Caco-2 (cell line): ENCODE data around the gene ZBTB16. TPM values are rescaled to one million over a fixed set of nuclear protein-coding genes. Genes with fewer than 3 reads are reported as not detected.

Experiments used
- BruUV-seq: library from RNA; stranded (reverse); fragments of 400-500 nt; replicated peaks from 2 replicates; lab custom pipeline; 2021; lab: Mats Ljungman, UMichigan
- CTCF ChIA-PET: fragments of 300-600 bp; sonication (Branson Sonifier 250); formaldehyde crosslinking; loops from one replicate; lab custom pipeline; 2022; ENCODE audit warnings: antibody characterized with exemption; lab: Charles Lee
- POLR2A ChIA-PET: fragments of 300-600 bp; sonication (Branson Sonifier 250); formaldehyde crosslinking; loops from one replicate; lab custom pipeline; 2022; ENCODE audit warnings: antibody characterized with exemption; lab: Charles Lee
- DNase-seq, 2 experiments: peaks; one replicate each; pipeline versions ENCODE4 v3.0.0 to v3.0.0-alpha.2; 2020 to 2022
- H3K27me3 ChIP-seq: replicated peaks from 2 replicates; pipeline ENCODE4 v1.6.0; 2011; ENCODE audit warnings: low read length; ENCODE audit not compliant: control insufficient read depth, insufficient read depth
- H3K36me3 ChIP-seq: 2 replicates; pipeline ENCODE4 v1.5.1; 2011; ENCODE audit warnings: low read length; ENCODE audit not compliant: control insufficient read depth, insufficient read depth
- H3K4me1 ChIP-seq: fragments of 250-450 bp; sonication (Bioruptor Pico); 2 replicates; pipeline ENCODE4 v1.5.1; 2020; ENCODE audit warnings: mild to moderate bottlenecking
- H3K4me3 ChIP-seq: 2 replicates; pipeline ENCODE4 v1.5.1; 2011; ENCODE audit warnings: low read depth, mild to moderate bottlenecking, control low read depth, low read length
- H3K9me3 ChIP-seq: fragments of 250-450 bp; sonication (Bioruptor Pico); 2 replicates; pipeline ENCODE4 v1.5.1; 2020; ENCODE audit warnings: mild to moderate bottlenecking, moderate library complexity
- H3K27ac Mint-ChIP-seq: one replicate; pipeline ENCODE4 v1.8.0; 2022; ENCODE audit warnings: mixed read lengths; ENCODE audit not compliant: unreplicated experiment
- H3K27me3 Mint-ChIP-seq: one replicate; pipeline ENCODE4 v1.8.0; 2022; ENCODE audit warnings: mixed read lengths; ENCODE audit not compliant: insufficient read depth, unreplicated experiment
- H3K36me3 Mint-ChIP-seq: one replicate; pipeline ENCODE4 v1.8.0; 2022; ENCODE audit warnings: mild to moderate bottlenecking, mixed read lengths; ENCODE audit not compliant: insufficient read depth, unreplicated experiment
- H3K4me1 Mint-ChIP-seq: one replicate; pipeline ENCODE4 v1.8.0; 2022; ENCODE audit warnings: low read depth, mixed read lengths; ENCODE audit not compliant: unreplicated experiment
- H3K4me3 Mint-ChIP-seq: one replicate; pipeline ENCODE4 v1.8.0; 2022; ENCODE audit warnings: mild to moderate bottlenecking, moderate library complexity, mixed read lengths; ENCODE audit not compliant: unreplicated experiment
- H3K9me3 Mint-ChIP-seq: one replicate; pipeline ENCODE4 v1.8.0; 2022; ENCODE audit warnings: mixed read lengths; ENCODE audit not compliant: unreplicated experiment
- CTCF ChIP-seq, 2 experiments: fragments of 200-600 bp in 1 of 2; IDR thresholded peaks; 1 replicate in 1 of 2; 2 replicates in 1 of 2; pipeline versions ENCODE4 v1.5.1 to v1.8.0; 2011 to 2022; ENCODE audit warnings: antibody characterized with exemption in 1 of 2, control low read depth in 1 of 2, inconsistent platforms in 1 of 2, low read depth in 1 of 2, low read length in 1 of 2, mild to moderate bottlenecking in 1 of 2, moderate library complexity in 1 of 2; ENCODE audit not compliant: insufficient read depth in 1 of 2, severe bottlenecking in 1 of 2, unreplicated experiment in 1 of 2
- intact Hi-C: fragments of 100-400 bp; cut with micrococcal nuclease; formaldehyde crosslinking; loops from one replicate; pipeline ENCODE4 v1.10.0; 2022; ENCODE audit not compliant: unreplicated experiment
- total RNA-seq: library from RNA; stranded (reverse); gene quantifications from 2 replicates; pipeline ENCODE4 v1.2.3, GENCODE V29; 2022

The ZBTB16 gene
- total RNA-seq, 1 experiment from 2014 or later = 12.7 TPM

- Mint-ChIP-seq H3K9me3 (peaks cover 9% of the 10 kb centered on the region), H3K36me3 (no peaks in the 10 kb centered on the region), H3K27ac (no peak overlapping the region), H3K27me3 (no peaks in the 10 kb centered on the region), H3K4me1 (peaks cover 7% of the 10 kb centered on the region), H3K4me3 (no peak overlapping the region)
- intact Hi-C loops = no loop called here
- DNase-seq = no peak
- Histone ChIP-seq H3K36me3 (no peaks in the 10 kb centered on the region), H3K9me3 (peaks cover 6% of the 10 kb centered on the region; the same call in 1 of the 2 replicates), H3K4me1 (no peaks in the 10 kb centered on the region; the same call in 1 of the 2 replicates), H3K4me3 (no peak overlapping the region), H3K27me3 (no peaks in the 10 kb centered on the region)
- TF ChIP-seq CTCF (IDR thresholded peaks at IDR 0.05; ENCODE audit: insufficient read depth in 1 of 2, low read depth in 1 of 2, low read length in 1 of 2, severe bottlenecking in 1 of 2, unreplicated experiment in 1 of 2) = no peak
- CTCF ChIA-PET = interaction anchor here (1.4 to 2.8 kb wide), 3 partner anchors 70 to 164 kb away, joined by 3 to 16 read pairs (median 7); no protein-coding TSS in a partner anchor
- no TSS peak for BruUV-seq
- POLR2A ChIA-PET = interaction anchor here (0.6 kb wide), 1 partner anchor 233 kb away, joined by 3 read pairs; no protein-coding TSS in a partner anchor
Measured at GRCh38 chr11:114191893-114192292, 132.4 kb downstream of the ZBTB16 start.

- no peak for TF ChIP-seq CTCF (IDR thresholded peaks at IDR 0.05; ENCODE audit: insufficient read depth in 1 of 2, low read depth in 1 of 2, low read length in 1 of 2, severe bottlenecking in 1 of 2, unreplicated experiment in 1 of 2)
- Mint-ChIP-seq H3K9me3 (peaks cover 9% of the 10 kb centered on the region), H3K36me3 (no peaks in the 10 kb centered on the region), H3K4me3 (no peak overlapping the region), H3K27ac (no peak overlapping the region), H3K4me1 (peaks cover 7% of the 10 kb centered on the region), H3K27me3 (no peaks in the 10 kb centered on the region)
- Histone ChIP-seq H3K4me3 (no peak overlapping the region), H3K36me3 (no peaks in the 10 kb centered on the region), H3K4me1 (no peaks in the 10 kb centered on the region; the same call in 1 of the 2 replicates), H3K9me3 (peaks cover 6% of the 10 kb centered on the region; the same call in 1 of the 2 replicates), H3K27me3 (no peaks in the 10 kb centered on the region)
- DNase-seq = no peak
- BruUV-seq = no TSS peak
- intact Hi-C loops = no loop called here
- ChIA-PET CTCF (interaction anchor here (0.9 to 2.8 kb wide), 8 partner anchors 13 to 172 kb away, joined by 3 to 16 read pairs (median 3); partner anchors contain the start of gene ZBTB16), POLR2A (no interaction called here)
Measured at GRCh38 chr11:114192841-114193389, 133.4 kb downstream of the ZBTB16 start.

- Histone ChIP-seq H3K9me3 (peaks cover 6% of the 10 kb centered on the region; the same call in 1 of the 2 replicates), H3K4me1 (no peaks in the 10 kb centered on the region; the same call in 1 of the 2 replicates), H3K4me3 (no peak overlapping the region), H3K36me3 (no peaks in the 10 kb centered on the region), H3K27me3 (no peaks in the 10 kb centered on the region)
- BruUV-seq = no TSS peak
- no peak for TF ChIP-seq CTCF (IDR thresholded peaks at IDR 0.05; ENCODE audit: insufficient read depth in 1 of 2, low read depth in 1 of 2, low read length in 1 of 2, severe bottlenecking in 1 of 2, unreplicated experiment in 1 of 2)
- Mint-ChIP-seq H3K4me3 (no peak overlapping the region), H3K27me3 (no peaks in the 10 kb centered on the region), H3K4me1 (peaks cover 7% of the 10 kb centered on the region), H3K9me3 (peaks cover 9% of the 10 kb centered on the region), H3K36me3 (no peaks in the 10 kb centered on the region), H3K27ac (no peak overlapping the region)
- ChIA-PET CTCF (interaction anchor here (0.9 to 2.8 kb wide), 5 partner anchors 13 to 173 kb away, joined by 3 to 16 read pairs (median 4); no protein-coding TSS in a partner anchor), POLR2A (no interaction called here)
- intact Hi-C loops = no loop called here
- no peak for DNase-seq
Measured at GRCh38 chr11:114193730-114194679, 134.5 kb downstream of the ZBTB16 start.
